ENCODE data around the gene COMMD1.

- no peak for TF ChIP-seq CTCF (optimal IDR thresholded peaks at IDR 0.05 in 1 of 3, IDR thresholded peaks at IDR 0.05 in 1 of 3, conservative IDR thresholded peaks at IDR 0.05 in 1 of 3; ENCODE audit: extremely low read depth in 1 of 3, insufficient read depth in 2 of 3, low read length in 3 of 3)
- no peak for TF ChIP-seq EZH2 (IDR thresholded peaks at IDR 0.05; ENCODE audit: low read length)
Observed at GRCh38 chr2:62143696-62144095, 238.2 kb downstream of the COMMD1 start.
